GM19035 (cell line): ENCODE data around the gene BMP4.

Experiments used
- ATAC-seq: cut with Tn5 transposase; IDR thresholded peaks from one replicate; pipeline ENCODE4 v1.9.1; 2021; ENCODE audit not compliant: unreplicated experiment

The BMP4 gene

DNA sequence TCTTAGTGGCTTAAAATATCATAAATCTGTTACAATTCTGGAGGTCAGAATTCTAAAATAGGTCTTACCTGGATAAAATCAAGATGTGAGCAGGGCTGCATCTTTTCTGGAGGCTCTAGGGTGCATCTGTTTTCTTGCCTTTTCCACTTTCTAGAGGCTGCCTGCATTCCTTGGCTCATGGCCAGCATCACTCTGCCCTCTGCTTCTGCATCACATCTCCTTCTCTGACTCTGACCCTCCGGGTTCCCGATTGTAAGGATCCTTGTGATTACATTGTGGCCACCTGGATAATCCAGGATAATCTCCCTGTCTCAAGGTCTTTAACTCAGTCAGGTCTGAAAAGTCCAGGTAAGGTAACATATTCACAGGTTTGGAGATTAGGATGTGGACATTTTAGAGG, 11.0 kb upstream of the BMP4 start:
- ATAC-seq, result no peak

DNA sequence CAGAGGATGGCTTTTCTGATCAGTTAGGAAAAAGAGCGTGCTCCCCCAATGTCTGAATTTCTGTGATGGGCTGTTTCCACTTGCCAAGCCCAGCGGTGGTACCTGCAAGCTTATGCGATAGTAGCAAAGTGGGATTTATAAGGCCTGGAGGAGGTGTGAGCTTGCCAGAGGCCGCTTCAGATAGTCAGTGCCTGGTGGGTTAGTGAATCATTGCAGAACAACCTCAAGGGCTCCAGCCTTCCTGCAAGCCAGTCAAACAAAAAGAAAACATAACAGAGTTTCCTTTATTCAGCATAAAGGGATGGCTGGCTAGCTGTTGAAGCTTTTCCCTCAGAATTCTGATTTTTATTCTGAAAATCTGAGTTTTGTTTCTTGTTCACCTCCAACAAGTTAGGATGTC, 7.6 kb upstream of the BMP4 start:
- ATAC-seq, result no peak

DNA sequence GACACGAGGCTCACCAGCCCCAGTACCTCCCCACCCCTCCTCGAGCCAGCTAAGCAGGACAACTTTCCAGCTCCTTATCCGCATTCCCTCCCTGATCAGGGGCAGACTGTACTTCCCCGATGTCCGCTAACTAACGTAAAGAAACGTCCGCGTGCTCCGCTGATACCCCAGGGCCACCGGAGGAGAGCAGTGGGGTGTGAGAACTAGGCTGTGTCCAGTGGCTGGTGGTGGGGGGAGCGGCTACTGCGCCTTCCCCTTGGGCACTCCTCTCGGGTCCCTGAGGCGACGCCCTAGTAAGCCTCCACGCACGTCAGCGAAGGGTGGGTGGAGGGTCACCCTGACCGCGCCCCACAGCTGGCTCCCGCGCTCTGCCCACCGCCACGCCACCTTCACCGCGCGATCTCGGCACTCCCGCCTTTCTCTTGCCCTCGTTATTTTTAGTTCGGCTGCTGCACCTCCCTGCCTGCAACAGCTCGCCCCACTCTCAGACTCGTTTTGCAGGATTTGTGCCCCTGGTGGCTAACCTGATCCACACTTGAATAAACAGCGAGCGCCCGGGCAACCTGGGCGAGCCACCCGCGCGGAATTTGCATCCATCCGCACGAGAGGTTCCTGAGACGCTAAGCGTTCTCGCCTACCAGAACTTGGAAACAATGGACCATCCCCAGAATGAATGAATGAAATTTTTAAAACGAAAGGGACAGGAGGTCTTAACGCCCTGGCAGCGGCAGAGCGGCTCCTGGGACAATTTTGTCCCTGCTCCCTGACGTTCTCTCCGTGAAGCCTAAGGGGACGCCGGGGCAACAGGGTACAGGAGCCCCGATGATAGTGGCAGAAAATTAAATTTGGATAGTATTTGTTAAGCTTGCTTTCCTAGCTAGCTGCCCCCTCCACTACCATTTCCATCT, 6.9 kb upstream of the BMP4 start:
- ATAC-seq, result no peak

DNA sequence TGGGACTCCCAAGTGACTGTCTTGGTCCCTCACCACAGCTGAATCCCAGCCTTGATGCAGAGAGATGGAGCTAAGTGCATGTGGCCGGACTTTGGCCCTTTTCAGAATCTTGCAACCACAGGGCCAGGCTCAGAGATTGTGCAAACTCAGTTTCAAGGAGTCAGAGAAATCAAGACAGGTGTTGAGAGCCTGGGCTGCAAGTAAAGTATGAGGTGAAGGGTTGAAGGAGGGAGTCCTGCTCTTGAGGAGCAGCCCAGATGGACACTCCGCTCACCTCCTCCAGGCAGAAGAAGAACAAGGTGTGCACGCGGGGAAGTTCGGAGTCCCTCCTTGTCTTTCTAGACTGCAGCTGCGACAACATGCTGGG, 6.3 kb upstream of the BMP4 start:
- ATAC-seq, result no peak

DNA sequence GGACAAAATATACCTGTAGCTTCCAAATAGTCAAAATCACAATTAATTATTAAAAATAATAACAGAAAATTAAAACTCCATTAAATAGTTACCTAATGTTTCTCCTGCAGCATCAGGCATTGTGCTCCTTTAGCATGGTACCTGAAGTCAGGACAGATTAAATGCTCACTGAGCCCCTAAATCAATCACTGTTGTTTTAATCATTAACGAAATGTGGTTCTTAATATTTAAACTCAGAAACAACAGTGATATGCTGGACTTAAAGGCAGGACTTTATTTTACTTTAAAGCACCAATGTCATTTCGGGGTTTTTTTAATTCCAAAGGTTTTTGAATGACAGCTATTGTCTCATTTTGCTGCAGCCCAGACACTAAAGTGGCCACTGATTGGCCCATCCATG, 2.0 kb upstream of the BMP4 start:
- no peak for ATAC-seq

DNA sequence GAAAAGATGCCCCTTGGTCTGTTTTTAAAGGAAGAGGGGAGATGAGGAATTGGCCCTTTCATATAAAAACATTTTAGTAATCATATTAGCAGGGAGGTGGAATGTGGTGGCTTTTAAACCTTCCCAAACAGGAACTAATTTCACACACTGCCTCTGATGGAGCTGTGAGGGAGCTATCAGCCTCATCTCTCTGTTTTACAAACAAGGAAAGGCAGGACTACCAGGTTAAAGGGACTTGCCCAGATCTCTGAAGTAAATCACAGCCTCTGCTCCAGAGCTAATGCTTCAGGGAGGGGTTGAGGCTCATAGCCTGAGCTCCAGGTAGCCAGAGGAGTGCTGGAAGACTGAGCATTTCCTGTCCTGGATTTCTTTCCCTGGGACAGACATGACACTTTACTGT, 1.1 kb upstream of the BMP4 start:
- ATAC-seq, result no peak

DNA sequence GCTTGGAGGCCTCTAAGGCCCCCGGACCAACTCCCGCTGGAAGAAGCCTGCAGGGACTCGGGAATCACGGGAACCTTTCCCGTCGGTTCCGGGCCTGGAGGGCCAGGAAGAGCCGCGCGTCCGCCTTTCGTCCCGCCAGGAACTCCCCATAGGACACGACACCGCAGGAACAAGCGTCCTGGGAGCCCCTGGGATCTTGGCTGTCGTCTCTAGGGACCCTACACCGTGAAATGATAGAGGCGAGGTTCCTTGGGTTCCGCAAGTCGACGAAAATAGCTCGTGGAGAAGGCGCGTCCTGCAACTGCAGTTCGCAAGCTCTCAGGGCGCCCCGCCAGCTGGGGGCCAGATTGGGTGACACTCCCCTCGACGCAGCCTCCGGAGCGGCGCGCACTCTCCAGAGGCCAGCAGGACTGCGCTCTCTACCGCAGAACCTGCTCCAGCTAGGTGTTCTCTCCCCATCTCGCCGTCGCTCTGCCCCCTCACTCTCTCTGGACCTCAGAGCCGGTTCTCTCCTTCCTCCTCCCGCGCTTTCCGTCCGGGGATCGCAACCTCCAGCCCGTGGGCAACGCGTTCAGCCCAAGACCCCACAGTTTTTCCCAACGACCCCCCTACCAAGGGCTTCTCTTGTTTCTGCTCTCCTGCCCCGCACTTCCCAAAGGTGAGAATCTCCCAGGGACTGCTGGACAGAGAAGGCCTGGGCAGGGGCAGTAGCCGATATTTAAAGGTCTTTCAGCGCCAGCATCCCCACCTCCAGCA, 776 bp downstream of the BMP4 start:
- no peak for ATAC-seq

DNA sequence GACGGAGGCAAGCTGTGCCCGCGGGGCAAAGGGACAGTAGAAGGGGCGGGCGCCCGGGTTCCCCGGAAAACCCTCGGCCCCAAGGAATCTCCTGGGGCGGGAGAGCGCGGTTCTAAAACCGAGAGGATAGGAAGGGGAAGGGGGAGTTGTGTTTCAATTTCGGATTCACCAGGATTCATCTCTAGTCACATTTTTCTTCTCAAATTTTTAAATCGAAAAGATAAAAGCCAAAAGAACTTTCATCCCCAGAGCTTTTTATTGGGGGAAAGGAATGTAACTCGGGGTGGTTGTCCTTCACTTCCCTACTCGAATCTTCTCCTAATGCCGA, 1.4 kb downstream of the BMP4 start:
- no peak for ATAC-seq

DNA sequence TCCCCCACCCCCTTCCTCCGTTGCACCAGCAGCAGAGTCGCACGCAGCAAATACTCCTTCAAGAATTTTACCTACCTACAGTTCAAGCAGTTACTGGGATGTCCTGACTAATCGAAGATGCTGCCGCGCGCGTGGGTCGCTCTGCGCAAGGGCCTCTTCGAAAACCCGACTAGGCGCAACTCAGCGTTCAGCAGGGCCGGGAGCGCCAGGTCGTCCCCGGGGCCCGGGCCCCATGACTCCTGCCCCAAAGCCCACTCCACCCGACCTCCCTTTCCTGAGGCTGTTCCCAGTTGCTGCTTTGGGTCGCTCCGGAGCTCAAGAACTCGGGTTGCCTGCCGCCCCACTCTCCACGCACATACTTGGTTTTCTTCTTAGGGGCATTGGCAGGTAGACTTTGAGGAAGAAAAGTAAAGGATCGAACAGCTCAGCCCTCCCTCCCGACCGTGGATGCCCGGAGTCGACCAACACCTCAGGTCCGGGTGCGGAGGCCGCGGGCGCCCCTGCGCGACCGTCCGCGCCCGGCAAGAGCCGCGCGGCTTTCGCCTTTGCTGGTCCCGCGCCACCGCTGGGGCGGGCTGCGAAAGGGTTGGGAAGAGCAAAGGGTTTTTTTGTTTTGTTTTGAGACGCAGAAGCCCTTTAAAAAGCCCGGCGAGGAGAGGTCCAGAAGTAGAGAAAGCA, 1.9 kb downstream of the BMP4 start:
- no peak for ATAC-seq

DNA sequence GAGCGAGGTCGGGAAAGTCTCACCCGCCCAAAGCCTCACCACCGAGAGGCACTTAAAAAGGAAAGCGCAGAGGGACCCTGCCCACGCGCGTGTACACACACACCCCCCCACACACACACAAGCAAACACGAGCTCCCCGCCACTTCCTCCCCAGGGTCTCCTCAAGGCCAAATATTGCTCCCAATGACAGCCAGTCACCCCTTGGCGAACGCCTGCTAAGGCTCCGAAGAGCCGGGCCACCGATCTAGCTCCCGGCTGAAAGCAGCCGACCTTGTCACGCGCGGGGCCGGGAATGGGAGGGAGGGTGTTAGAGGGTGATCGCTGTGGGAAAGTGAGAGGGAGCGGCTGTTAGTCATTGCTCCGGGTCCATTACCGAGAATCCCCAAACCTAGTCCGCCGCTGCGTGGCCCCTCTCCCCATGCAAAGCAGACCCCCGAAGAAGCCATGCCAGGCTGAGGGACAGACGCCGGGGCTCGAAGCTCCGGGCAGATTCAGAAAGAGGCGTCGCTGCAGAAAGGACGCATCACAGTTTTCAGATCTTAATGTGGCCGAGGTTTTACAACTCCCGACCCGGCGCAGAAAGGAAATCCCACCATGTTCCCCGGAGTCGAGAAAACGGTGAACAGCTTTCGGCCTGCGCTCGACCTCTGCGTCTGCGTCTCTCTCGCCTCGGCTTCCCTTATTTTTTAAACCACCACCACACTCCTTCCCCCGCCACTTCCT, 2.6 kb downstream of the BMP4 start:
- ATAC-seq, result no peak

DNA sequence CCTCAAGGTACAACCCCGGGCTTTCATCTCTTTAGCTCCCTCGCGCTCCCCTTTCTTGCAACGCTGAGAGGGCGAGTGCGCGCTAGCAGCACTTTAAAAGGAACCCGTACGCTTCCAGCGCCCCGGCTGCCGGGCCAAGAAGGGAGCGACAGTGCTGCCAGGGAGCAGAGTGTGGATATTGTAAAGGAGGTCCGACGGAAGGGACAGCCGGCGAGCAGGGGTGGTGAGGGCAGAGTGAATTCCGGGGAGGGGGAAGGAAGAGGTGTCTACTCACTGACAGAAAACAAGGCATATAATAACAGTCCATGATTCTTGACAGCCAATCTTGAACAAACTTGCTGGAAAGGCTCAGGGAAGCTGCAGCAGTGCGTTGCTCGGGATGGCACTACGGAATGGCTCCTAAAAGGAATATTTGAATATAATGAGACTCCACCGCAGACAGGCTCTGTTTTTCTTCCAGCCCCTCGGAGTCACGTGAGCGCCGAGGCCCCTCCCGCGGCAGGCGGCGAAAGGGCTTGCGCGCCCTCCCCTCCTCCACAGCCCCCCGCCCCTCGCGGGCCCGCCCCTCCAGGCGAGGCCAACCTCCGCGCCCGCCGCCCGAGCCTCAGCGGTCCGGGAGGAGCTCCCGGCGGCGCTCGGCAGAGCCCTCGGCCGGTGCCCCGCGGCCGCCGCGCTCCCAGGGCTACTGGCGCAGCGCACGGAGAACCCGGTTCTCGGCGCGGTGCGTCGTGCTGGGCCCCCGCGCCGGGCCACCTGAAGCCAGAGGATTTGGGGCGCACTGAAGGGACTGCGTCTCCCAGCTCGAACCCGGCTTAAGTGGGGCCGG, 3.4 kb downstream of the BMP4 start:
- no peak for ATAC-seq

DNA sequence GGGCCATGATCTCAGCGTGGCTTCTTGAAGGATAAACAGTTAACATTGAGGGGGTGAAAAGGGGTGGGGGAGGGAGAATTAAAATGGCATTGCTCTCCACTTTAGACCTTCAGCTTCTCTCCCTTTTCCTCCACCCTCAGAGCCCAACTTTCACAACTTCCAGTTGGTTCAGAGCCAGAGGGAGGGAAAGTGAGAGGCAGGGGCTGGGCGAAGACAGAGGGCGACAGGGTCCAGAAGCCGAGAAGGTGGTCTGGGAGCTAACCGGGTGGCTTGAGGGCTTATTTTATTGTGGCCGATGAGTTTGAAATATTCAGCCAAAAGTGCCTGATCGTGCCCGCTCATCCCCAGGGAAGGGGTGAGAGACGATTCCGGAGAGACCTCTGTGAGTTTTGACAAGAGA, 4.1 kb downstream of the BMP4 start:
- ATAC-seq, result no peak

DNA sequence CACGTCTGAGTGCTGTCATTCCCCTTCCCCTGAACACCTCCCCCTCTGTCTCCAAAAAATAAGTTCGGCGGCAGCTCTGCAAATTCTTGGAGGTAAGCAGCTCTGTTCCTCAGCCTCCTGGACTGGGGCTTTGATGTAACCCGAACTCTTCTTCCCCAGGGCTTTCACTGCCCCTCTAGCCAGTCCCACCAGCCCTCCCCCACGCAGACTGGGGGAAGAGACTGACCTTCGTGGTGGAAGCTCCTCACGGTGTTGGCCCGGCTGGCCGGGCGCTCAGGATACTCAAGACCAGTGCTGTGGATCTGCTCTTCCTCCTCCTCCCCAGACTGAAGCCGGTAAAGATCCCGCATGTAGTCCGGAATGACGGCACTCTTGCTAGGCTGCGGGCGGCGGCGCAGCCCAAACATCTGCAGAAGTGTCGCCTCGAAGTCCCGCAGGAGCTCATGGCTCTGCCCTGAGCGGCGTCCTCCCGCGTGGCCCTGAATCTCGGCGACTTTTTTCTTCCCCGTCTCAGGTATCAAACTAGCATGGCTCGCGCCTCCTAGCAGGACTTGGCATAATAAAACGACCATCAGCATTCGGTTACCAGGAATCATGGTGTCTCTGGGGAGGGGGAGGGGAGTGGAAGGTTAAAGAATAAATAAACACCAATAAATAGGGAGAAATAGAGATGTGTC, 4.9 kb downstream of the BMP4 start:
- no peak for ATAC-seq

DNA sequence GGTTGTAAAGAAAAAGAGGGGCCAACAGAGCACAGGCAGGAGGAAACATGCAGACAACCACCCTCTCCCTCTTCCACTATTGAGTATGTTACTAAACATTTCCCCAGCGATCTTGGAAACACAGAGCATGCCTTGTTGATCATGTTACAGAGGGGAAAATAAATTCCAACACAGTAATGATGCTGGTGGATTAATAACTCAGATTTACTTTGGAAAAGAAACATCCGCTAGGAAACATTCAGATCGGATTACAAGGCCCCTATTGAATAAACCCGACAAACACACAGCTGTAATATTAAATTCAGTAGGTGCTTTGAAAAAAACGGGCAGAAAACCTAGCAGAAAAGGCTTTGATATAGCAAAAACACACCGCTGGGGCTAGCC, 5.4 kb downstream of the BMP4 start:
- no peak for ATAC-seq

DNA sequence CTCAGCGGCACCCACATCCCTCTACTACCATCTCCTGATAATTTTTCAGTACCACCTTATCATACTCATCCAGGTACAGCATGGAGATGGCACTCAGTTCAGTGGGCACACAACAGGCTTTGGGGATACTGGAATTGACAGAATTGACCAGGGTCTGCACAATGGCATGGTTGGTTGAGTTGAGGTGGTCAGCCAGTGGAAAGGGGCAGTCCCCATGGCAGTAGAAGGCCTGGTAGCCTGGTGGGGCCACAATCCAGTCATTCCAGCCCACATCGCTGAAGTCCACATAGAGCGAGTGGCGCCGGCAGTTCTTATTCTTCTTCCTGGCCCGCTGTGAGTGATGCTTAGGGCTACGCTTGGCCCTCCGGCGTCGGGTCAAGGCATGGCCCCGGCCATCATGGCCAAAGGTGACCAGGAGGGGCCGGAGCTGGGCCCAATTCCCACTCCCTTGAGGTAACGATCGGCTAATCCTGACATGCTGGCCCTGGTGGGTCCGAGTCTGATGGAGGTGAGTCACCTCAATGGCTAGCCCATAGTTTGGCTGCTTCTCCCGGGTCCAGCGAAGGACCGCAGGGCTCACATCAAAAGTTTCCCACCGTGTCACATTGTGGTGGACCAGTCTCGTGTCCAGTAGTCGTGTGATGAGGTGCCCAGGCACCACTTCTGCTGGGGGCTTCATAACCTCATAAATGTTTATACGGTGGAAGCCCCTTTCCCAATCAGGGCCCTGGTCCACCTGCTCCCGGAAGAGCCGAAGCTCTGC, 6.4 kb downstream of the BMP4 start:
- no peak for ATAC-seq

DNA sequence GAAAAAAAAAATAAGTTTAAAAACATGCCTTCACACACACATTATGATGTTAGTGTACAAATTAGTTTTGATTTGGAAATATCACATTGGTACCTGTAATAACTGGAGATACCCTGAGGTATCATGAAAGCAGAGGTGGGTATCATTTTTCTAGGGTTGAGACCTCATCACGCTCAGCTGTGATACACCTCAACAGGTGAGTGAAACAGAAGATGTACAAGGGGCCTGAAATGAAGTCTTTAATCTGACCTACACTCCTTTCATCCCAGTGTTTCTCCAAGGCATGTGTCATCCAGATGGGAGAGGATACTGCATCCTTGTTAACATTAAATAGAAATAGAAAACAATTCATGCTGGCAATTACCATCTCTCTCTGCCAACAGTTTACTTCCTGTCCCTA, 7.4 kb downstream of the BMP4 start:
- ATAC-seq, result no peak

DNA sequence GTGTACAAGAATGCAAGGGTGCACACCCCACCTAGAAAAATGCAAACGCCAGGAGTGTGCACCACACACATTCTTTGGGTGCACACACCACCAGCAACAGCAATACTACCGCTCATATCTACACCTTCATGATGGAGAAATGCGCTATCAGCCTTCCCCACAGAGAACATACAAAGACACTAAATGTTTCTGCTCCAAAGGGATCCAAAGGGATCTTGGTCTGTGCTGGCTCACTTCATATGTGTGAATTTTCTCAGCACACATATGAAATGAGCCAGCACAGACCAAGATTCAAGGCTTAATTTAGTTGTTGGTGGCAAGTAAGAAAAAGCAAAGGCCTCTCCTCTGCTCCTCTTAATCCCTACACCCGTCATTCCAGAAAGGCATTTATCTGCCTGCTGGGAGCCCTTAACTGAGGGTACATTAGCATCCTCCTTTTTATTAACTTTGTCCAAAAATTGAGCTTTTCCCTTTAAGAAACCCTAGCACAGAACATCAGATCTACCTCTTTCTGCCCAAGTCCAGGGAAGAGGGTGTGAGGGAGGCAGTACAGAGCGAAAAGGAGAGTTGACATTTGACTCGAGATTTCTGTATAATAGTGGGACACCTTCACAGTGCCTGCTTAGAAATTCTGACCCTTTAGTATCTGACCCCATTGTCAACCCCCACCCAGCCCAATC, 8.3 kb downstream of the BMP4 start:
- no peak for ATAC-seq

DNA sequence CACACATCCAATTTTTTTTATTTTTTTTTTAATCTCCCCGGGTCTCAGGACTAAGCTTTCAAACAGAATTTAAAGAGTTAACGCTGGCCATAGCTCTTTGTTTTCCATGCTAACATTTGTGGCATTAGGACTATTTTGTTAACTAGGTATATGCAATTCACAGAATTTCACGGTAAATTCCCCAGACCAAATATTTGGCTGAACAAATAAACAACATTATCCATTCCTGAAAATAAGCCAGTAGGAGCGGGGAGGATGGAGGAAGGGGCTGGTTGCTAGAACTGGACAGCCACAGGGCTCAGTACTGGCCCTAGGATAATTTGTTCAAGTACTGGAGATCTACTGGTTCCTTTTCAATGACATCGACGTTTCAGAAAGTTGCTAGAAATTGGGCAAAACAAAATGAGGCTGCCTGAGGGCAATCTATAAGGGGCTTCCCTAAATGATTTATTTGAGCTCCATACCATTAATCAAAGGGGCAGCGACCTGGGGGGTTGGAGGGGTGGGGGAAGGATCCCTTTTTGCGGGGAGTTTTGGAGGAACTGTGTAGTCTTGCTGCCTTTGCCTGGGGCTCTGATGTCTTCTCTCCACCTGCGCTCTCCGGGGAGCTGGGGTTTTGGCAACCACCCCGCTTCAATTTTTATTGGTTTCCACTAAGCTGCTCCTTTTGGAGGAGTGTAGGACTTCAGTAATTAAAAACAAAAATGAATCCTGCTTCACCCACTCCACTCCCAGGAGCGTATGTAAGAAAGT, 9.0 kb downstream of the BMP4 start:
- ATAC-seq, result no peak
